ENCODE results near the gene FBLN1.
"Not testable (repeated sequence)": the region's sequence is repeated elsewhere in the genome, so short reads cannot be mapped to it uniquely, and the experiment has no call there.

FBLN1 gene

GRCh38 chr22:45586651-45587405, 84.1 kb downstream of the FBLN1 start:
- DNase-seq, result no peak

- no peak for DNase-seq
Measured at GRCh38 chr22:45587638-45588505, 85.2 kb downstream of the FBLN1 start.

DNA sequence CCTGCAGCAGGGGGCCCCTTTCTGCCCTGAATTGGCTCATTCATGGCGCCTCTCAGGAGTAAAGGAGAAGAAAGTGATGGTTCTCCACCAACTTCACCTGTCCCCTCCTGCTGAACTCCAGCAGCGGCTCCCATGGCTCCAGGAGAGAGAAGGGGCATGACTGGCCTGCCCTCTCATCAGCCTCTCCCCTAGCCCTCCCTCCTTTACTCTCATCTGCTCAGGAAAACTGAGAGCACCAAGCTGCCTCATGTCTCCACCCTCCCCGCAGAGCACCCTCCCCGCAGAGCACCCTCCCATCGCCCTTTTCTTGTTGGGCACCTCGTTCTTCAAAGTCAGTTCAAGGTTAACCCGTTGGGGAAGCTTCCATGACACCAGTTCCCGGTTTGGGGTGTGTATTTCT, 86.9 kb downstream of the FBLN1 start:
- no peak for DNase-seq

DNA sequence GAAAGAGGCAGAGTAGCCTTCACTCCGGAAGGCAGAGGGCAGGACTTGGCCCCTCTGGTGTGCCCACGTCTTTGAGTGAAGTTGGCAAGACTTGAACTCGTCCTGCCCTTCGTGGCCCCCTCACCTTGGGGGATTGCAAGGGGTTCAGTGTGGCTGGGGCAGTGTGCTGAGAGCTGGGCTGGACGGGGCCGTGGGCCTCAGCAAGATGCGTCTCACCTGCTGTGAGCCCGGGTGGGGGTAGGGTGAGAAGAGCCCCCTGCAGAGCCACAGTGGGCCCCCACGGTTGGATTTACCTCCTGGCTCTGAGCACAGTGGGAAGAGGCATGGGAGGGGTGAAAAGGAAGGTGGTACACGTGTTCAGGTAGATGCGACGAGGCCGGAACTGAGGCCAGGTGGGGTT, 87.6 kb downstream of the FBLN1 start:
- no peak for DNase-seq

- not testable (repeated sequence) for DNase-seq
Measured at GRCh38 chr22:45591633-45592213, 89.0 kb downstream of the FBLN1 start.

GRCh38 chr22:45594123-45594941, 91.6 kb downstream of the FBLN1 start:
- DNase-seq, result no peak

DNA sequence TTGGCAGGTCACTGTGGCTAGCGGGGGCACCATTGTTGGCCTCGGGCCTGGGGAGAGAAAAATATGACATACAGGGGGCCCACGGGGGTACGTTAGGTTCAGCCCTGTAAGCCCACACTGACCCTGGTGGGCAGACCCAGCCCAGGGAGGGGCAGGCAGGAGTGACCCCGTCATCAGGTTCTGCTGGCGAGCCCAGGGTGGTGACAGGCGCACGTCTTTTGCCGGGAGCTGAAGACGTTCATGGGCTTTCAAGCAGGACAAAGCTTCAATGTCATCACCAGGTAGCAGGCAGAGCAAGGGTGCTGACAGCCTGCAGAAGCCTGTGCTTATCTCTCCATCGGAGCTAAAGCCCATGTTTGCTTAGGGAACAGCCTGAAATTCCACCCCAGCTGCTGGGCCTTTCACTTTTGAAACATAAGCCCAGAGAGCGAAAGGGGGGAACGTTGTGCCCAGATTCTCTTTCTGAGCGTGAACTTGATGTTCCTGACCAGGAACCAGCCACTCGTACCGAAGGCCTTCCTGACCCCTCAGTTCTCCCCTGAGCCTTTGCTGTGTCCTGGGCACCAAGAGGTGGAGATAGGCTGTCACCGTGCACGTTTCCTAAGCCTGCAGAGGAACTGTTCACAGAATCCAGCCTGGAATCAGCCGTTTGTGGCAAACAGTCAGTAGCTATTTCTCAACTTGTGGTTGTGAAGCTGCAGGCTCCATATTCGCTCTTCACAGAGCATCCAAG, 94.9 kb downstream of the FBLN1 start:
- DNase-seq, result no peak

DNA sequence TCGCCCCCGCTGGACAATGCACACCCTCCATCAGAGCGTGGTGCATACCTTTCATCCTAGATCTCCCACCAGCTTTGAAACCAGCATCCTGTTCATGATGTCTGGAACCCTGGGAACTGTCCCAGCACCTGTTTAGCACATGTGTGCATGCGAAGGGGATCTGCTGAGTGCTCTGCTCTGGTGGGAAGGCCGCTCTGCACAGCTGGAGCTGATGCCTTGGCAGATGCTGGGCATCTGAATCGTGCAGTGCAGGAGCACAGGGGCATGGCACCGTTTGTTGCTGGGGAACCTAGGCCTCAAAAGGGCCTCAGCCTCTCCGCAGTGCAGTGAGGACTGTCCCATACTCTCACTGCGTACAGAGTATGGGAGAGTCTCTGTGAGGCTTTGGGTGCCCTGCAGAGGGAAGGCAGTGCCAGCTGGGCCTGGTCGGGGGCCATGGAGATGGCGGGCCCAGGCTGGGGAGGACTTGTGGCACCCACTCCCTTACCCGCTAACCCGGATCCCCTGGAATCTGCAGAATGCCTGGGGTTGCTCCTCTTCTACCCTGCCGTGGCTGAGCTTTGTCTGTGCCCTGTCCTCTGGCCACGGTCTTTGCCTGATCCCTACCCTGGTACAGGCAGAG, 96.0 kb downstream of the FBLN1 start:
- DNase-seq, result no peak

DNA sequence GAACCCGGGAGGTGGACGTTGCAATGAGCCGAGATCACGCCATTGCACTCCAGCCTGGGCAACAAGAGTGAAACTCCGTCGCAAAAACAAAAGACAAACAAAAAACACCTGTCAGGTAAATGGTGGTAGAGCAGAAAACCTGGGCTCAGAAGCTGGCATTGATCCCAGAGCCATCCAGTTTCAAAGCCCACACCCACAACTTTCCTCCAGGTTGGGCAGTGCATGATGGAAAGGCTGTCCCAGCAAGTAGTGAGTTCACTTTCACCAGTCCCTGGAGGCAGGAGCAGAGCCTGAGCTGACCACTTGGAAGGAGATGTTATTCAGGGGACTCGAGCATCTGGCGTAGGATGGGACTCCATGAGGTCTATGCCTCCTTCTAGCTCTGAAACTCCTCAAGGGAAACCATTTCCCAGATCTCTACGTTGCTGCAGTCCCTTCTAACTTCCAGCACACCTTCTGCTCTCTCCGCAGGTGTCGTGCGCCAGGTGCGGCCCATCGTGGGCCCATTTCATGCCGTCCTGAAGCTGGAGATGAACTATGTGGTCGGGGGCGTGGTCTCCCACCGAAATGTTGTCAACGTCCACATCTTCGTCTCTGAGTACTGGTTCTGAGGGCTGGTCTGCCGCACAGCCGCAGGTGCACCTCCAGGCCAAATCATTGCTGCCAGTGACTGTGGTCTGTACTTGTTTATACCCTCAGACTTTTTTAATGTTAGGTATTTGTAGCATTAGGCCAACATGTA, 97.3 kb downstream of the FBLN1 start:
- DNase-seq, result no peak

GRCh38 chr22:45600790-45601730, 98.4 kb downstream of the FBLN1 start:
- no peak for DNase-seq

DNA sequence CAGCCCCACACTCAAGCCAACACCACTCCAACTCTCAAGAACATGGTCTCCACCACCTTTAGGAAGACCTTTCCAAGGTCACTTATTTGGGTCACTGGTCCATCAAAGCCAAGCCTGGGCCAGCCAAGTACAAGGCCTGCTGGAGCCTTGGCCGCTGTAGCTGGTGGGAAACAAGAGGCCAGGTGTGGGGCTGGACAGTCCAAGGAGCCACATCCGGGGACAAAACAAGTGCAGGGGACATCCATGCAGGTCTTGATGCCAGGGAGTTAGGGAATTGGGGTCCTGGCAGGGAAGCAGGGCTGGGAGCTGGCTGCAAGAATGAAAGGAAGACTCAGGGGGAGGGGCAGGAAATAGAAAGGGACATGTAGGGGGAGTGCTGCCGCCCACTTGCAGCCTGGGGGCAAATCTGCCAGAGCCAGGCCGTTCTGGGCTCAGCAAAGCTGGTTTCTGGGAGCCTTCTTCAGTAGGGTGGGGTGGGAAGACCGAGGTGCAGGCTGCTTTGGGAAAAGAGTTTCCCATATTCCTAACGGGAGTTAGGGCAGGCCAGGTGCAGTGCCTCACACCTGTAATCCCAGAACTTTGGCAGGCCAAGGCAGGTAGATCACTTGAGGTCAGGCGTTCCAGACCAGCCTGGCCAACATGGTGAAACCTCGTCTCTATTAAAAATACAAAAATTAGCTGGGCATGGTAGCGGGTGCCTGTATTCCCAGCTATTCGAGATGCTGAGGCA, 99.5 kb downstream of the FBLN1 start:
- no peak for DNase-seq

DNA sequence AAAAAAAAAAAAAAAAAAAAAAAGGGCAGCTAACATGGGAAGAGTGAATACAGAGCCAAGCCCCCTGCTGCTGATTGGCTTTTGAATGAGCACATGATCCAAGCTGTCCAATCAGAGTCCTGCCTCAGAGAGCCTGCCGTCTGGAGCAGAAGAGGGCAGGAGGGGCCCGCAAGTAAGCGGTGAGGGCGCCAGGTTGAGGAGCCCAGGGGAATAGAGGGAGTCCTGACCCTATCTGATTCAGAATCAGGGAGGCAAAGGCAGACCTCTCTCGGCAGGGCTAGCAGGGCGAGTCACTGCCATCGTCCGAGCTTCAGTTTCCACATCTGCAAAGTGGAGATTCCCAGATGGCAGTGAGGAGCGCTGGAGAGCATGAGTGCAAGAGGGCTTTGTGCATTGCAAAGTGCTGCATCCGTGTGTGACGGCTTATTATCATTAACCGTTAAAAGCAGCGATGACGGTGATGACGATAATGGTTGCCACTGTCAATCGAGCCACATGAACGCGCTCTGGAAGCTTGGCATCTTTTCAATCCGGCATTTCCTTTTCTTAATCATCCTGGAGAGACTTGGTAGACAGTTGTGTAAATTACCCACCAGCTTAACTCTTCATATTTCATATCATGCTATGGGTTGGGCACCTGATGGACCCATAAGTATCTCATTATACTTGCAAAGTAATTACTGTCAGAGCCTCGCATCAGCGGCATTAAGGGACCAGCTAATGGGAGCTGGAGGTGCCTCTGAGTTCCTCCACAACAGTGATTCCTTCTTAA, 100.3 kb downstream of the FBLN1 start:
- no peak for DNase-seq

DNA sequence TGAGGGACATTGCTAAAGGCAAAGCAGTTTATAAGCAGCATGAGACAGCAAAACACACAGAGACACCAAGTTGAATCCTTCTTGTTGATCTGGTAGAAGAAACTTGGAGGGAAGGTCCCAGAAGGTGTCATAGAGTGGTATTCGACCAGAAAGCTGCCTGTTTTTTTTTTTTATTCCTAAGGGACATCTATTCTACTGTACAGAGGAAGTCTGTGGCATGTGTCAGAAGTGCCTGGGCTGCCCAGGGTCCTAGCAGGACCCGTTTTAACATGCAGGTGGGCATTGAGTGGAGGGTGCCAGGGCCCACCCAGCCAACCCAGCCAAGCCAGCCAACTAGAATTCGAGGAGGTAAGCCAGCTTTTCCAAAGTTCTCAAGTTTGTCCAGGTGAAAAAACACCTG, 100.9 kb downstream of the FBLN1 start:
- DNase-seq, result no peak

GRCh38 chr22:45608045-45608444, 105.4 kb downstream of the FBLN1 start:
- DNase-seq, result not testable (repeated sequence)

- DNase-seq, result no peak
Measured at GRCh38 chr22:45608763-45609180, 106.1 kb downstream of the FBLN1 start.

DNA sequence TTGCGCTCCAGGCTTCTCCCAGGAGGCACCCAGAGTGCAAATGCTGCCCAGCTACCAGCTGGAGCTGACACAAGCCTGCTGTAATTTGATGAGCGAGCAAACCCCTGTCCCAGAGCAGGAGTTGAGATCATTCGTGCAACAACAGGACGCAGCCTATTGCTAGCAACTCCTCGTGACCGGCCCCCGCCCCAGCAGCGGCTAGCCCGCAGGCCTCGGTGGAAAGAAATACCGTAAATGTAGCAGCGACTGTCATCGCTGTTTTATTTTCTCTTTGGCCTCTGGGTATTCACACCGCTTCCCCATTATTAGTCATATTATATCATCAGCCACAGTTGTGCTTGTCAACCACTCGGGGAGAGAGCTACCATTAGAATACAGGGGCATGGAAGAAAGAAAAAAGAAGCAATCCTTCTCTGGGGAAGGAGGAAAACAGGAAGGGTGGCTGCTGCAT, 109.8 kb downstream of the FBLN1 start:
- no peak for DNase-seq

DNA sequence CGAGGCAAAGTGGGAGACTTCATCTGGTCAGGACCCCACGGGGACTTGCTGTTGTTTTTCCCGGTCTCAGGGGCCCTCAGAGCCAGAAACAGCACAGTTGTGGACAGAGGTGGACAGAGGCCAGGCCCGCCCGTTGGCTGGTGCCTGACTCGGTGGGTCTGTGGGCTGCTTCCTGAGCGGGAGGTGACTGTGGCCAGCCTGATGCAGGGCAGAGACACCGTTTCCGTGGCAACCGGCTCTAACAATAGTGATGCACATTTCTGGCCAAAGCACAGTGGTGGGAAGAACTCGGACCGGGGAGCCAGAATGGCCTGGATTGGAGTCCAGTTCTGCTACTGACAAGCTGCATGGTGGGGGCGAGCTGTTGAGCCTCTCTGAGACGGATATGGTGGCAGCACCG, 110.3 kb downstream of the FBLN1 start:
- no peak for DNase-seq

- DNase-seq, result no peak
Measured at GRCh38 chr22:45615364-45615763, 112.7 kb downstream of the FBLN1 start.
